HepG2 (cell line): ENCODE results near the gene TRAPPC1.

Source experiments
- HDAC2 ChIP-seq: sonication (generic); formaldehyde crosslinking; IDR thresholded peaks from 2 replicates; pipeline ENCODE4 v1.4.0; 2020; ENCODE audit warnings: missing genetic modification reagents
- HOXA7 ChIP-seq: sonication (generic); formaldehyde crosslinking; IDR thresholded peaks from 2 replicates; pipeline ENCODE4 v1.8.1; 2022; ENCODE audit warnings: mild to moderate bottlenecking, missing genetic modification reagents, moderate library complexity
- SP1 ChIP-seq, 2 experiments: fragments of 450-650 bp in 1 of 2; sonication (generic) in 1 of 2; formaldehyde crosslinking in 1 of 2; IDR thresholded peaks; 2 replicates each; pipeline versions ENCODE4 v1.4.0 to v1.6.1; 2016 to 2020; ENCODE audit warnings: missing genetic modification reagents in 1 of 2
- SRSF4 ChIP-seq: fragments of 200-400 bp; formaldehyde crosslinking; IDR thresholded peaks from one replicate; pipeline ENCODE4 v1.6.1; 2018; ENCODE audit warnings: mild to moderate bottlenecking, low read depth, low read length, moderate library complexity; ENCODE audit not compliant: poor library complexity, severe bottlenecking
- ZNF780A ChIP-seq: sonication (generic); formaldehyde crosslinking; IDR thresholded peaks from 2 replicates; pipeline ENCODE4 v1.8.0; 2022; ENCODE audit warnings: mild to moderate bottlenecking, missing genetic modification reagents, moderate library complexity
- TF ChIP-seq, protein P1 (sequence below): sonication (generic); formaldehyde crosslinking; IDR thresholded peaks from 2 replicates; pipeline ENCODE4 v1.8.0; 2023; ENCODE audit warnings: mild to moderate bottlenecking, missing genetic modification reagents
- TF ChIP-seq, protein P2 (sequence below): IDR thresholded peaks from 2 replicates; pipeline ENCODE4 v1.6.1; 2012; ENCODE audit warnings: inconsistent platforms
- TF ChIP-seq, protein P3 (sequence below): sonication (generic); formaldehyde crosslinking; IDR thresholded peaks from 2 replicates; pipeline ENCODE4 v1.5.0; 2020; ENCODE audit warnings: mild to moderate bottlenecking, low read depth, missing genetic modification reagents, borderline replicate concordance

DNA sequence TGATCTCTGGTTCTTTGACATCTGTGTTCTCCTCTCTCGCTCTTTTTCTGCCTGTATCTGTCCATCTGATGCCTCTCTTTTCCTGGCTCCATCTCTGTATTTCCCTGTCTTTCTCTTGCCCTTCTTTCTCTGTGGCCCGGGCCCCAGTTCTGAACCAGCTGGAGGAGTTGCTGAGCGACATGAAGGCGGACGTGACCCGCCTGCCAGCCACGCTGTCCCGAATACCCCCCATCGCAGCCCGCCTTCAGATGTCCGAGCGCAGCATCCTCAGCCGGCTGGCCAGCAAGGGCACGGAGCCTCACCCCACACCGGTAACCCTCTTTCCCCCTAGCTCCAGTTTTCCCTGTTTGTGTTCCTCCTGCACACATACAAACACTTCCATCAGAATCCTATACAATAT, 21.5 kb downstream of the TRAPPC1 start:
- no peak for TF ChIP-seq SP1 (IDR thresholded peaks at IDR 0.05)
- TF ChIP-seq SP1 (CRISPR knock-in tag; IDR thresholded peaks at IDR 0.05): no peak
- TF ChIP-seq HDAC2 (CRISPR knock-in tag): no peak
- no peak for TF ChIP-seq SRSF4
- TF ChIP-seq ZNF780A (CRISPR knock-in tag): no peak
- TF ChIP-seq, protein P1, sequence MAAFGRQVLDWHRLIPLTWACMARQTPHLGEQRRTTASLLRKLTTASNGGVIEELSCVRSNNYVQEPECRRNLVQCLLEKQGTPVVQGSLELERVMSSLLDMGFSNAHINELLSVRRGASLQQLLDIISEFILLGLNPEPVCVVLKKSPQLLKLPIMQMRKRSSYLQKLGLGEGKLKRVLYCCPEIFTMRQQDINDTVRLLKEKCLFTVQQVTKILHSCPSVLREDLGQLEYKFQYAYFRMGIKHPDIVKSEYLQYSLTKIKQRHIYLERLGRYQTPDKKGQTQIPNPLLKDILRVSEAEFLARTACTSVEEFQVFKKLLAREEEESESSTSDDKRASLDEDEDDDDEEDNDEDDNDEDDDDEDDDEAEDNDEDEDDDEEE (CRISPR knock-in tag): no peak
- TF ChIP-seq, protein P2, sequence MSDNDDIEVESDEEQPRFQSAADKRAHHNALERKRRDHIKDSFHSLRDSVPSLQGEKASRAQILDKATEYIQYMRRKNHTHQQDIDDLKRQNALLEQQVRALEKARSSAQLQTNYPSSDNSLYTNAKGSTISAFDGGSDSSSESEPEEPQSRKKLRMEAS: no peak
- TF ChIP-seq HOXA7 (CRISPR knock-in tag): no peak
- TF ChIP-seq, protein P3, sequence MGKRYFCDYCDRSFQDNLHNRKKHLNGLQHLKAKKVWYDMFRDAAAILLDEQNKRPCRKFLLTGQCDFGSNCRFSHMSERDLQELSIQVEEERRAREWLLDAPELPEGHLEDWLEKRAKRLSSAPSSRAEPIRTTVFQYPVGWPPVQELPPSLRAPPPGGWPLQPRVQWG (CRISPR knock-in tag): no peak
